Kidney capillary endothelial cell (primary cell): Measurements from ENCODE around the gene PML.

Source experiments
- DNase-seq: peaks from one replicate; pipeline ENCODE4 v3.0.0-alpha.2; 2018; ENCODE audit warnings: low spot score

PML gene, protein sequence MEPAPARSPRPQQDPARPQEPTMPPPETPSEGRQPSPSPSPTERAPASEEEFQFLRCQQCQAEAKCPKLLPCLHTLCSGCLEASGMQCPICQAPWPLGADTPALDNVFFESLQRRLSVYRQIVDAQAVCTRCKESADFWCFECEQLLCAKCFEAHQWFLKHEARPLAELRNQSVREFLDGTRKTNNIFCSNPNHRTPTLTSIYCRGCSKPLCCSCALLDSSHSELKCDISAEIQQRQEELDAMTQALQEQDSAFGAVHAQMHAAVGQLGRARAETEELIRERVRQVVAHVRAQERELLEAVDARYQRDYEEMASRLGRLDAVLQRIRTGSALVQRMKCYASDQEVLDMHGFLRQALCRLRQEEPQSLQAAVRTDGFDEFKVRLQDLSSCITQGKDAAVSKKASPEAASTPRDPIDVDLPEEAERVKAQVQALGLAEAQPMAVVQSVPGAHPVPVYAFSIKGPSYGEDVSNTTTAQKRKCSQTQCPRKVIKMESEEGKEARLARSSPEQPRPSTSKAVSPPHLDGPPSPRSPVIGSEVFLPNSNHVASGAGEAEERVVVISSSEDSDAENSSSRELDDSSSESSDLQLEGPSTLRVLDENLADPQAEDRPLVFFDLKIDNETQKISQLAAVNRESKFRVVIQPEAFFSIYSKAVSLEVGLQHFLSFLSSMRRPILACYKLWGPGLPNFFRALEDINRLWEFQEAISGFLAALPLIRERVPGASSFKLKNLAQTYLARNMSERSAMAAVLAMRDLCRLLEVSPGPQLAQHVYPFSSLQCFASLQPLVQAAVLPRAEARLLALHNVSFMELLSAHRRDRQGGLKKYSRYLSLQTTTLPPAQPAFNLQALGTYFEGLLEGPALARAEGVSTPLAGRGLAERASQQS

DNA sequence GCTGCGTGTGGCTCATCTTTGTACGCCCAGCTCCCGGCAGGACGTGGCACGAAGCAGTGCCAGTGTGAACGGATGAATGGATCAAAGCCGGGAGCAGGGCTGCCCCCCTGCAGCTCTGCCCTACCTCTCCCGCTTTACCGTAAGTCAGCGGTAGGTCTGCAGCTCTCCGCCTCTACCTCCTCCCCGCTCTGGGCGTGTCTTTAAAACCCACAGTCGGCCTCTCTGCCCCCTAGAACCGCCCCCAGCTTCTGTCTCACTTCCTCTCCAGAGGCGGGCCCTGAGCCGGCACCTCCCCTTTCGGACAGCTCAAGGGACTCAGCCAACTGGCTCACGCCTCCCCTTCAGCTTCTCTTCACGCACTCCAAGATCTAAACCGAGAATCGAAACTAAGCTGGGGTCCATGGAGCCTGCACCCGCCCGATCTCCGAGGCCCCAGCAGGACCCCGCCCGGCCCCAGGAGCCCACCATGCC, at the start of gene PML:
TSS of gene PML (plus strand) at position 304 of the 471 bp plus-strand sequence. CDS start at position 401, 97 bp downstream.
- DNase-seq = peak; percentile 93

DNA sequence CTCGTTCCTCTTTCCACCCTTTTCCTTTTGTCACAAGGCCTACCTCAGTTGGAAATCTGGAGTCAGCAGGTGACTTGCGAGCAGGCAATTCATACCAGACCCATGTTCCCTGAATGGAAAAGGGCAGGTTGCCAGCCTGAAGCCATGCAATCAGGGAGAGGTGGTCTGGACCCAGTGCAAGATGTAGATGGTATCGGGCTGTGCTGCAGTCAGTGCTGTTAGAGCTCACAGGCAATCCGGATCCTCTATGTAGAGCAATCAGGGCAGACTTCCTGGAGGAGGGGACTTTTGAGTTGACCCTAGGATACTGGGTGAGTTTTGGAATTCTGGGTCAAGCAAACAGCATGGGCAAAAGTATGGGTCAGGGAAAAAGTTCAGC, 49.4 kb upstream of the PML start:
- no peak for DNase-seq

DNA sequence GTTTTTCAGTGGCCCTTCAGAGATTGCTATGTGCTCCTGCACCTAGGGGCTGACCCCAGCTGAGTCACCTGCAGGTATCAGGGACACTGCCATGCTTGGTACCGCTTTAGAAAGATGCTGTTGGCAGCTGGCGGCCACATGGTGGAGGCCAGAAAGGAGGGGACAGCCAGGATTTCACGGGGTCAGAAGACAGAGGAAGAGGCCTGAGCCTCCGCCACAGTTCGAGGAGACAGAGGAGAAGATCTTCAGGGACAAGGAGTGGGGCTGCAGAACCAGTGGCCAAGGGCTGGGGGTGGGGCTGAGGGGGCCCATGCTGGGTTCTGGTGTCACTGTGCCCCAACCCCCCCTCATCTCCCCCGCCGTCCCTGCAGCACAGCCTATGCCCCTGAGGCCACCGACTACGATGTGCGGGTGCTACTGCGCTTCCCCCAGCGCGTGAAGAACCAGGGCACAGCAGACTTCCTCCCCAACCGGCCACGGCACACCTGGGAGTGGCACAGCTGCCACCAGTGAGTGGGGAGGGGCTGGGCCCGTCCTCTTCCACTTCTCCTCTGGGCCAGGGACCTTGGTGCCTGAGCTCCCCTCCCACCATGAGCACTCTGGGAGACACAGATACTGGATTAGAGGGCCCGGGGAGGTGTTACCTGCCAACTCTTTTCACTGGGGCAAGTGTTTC, 48.3 kb upstream of the PML start:
- no peak for DNase-seq

DNA sequence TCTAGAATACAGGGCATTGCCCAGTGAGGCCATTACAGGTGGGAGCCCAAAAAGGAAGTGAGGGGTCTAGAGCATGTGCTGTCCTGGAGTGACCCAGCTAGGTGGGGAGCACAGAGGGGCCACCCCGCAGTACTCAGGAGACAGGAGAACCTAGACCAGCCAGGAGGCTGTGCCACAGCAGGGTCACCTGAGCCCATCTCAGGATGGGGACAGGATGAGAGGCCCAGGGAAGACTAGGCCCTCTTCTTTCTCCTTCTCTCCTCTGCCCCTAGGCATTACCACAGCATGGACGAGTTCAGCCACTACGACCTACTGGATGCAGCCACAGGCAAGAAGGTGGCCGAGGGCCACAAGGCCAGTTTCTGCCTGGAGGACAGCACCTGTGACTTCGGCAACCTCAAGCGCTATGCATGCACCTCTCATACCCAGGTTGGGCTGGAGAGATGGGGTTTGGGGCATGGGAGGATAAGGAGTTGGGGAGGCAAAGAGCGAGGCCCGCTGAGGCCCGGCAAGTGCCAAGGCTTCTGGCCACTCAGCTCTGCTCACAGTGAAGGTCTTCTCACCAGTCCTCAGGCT, 47.6 kb upstream of the PML start:
- DNase-seq = no peak

DNA sequence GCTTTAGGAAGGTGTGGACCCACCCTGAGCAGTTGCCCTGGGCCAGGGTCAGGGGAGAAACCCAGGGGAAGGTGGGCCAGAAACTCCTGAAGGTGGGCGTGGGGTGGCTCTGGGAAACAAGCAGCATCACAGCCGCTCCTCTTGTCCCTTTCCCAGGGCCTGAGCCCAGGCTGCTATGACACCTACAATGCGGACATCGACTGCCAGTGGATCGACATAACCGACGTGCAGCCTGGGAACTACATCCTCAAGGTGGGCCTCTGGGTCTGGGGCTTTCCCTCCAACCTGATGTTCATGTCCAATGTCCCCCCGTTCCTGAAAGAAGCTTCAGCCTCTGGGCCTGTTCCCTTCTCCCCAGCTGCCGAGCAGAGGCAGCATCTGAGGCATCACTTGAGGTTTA, 46.9 kb upstream of the PML start:
- no peak for DNase-seq

DNA sequence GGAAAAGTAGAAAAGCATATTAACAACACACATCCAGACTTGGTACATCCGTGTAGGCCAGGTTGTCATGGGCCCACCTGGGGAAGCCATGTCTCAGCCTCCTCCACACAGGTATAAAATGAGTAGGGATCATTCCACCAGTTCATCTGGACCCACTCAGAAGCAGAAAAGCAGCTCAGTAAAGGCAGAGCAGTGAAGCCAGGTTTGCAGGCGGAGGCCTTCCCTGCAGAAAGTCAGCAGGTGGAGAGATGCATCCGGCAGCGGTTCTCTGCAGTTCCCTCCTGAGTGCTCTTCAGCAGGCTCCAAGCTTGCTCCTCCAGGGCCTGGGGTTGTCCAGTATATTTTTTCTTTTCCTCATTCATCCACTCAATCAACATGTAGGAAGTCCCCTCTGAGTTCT, 46.1 kb upstream of the PML start:
- DNase-seq = no peak

DNA sequence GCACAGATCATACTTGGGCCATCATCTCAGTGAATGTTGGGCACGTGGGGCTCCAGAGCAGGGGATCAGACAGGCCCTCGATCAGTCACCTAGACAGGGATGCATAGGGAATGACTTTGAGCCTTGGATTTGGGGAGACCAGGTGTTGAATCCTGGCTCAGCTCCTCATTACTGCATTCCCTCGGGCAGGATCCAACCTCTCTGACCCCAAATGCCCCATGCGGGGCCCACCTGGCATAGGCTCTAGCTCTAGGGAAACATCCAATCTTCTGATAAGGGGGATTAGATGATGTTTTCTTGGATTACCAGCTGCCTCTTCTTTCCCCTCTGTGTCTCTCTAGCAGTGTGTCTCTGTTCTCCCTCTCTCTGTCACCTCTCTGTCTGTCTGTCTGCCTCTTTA, 45.5 kb upstream of the PML start:
- no peak for DNase-seq

DNA sequence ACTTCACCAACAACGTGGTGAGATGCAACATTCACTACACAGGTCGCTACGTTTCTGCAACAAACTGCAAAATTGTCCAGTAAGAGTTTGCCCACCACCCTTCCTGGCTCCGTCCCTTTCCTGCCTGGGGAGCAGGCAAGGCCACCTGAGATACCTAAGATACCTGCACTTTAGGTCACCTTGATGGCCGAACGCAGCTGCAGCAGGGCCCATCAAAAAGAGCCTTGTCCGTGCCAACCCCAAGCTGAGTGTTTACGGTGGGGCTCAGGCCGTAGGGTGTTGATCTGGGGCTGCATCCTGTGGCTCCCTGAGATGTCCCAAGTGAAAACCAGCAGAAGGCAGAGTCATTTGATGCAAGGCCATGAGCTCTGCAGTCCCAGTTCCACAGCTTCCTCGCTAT, 45.0 kb upstream of the PML start:
- no peak for DNase-seq

DNA sequence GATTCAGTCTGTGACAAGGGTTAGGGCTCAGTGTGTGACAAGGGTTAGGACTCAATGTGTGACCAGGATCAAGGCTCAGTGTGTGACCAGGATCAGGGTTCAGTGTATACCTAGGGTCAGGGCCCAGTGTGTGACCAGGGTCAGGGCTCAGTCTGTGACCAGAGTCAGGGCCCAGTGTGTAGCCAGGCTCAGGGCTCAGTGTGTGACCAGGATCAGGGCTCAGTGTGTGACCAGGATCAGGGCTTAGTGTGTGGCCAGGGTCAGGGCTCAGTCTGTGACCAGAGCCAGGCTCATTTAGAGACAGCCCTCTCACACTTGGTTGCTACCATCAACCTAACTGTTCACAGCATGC, 44.1 kb upstream of the PML start:
- no peak for DNase-seq

DNA sequence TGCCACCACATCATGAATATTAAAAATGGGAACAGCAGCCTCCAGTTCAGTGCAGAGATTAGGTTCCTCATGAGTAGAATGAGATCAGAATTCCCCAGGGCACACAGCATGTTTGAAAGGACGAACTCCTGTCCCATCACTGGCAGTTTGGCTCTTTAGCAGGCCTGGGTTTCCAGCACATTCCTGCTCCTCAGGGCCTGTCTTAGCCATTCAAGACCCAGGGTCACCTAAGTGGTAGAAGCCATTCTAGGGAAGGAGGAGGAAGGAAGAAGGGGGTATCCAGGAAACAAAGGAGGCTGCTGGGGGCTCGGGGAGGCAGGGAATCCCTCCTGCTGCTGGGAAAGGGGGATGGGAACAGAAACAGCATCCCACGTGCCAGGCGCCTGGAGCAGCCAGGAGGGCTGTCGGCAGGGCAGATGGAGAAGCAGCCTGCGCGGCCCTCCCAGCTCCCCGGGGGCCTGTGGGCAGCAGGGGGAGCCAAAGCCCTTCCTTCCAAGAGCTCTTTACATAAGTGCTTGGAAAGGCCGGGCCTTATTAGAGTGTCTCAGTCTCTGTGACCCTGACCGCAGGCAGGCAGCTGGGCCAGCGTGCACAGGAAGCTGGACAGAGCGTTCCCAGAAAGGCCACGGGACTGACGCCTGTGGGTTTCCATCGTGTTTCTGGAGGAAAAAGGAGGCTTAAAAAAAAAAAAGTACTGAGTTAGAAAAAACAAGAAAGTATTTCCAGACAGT, 43.5 kb upstream of the PML start:
- DNase-seq = peak; percentile 87

DNA sequence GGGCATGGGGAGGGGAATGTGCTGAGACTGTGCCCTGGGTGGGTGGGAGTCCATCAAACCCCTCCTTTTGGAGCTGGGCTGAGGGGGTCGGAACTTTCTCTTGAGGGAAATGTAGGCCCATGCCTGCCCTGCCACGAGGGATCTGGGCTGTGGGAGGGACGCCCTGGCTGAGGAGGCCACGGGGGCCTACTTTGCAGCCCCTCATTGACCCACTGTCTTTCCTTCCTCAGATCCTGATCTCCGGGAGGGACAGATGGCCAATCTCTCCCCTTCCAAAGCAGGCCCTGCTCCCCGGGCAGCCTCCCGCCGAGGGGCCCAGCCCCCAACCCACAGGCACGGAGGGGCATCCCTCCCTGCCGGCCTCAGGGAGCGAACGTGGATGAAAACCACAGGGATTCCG, 42.9 kb upstream of the PML start:
- DNase-seq = no peak

DNA sequence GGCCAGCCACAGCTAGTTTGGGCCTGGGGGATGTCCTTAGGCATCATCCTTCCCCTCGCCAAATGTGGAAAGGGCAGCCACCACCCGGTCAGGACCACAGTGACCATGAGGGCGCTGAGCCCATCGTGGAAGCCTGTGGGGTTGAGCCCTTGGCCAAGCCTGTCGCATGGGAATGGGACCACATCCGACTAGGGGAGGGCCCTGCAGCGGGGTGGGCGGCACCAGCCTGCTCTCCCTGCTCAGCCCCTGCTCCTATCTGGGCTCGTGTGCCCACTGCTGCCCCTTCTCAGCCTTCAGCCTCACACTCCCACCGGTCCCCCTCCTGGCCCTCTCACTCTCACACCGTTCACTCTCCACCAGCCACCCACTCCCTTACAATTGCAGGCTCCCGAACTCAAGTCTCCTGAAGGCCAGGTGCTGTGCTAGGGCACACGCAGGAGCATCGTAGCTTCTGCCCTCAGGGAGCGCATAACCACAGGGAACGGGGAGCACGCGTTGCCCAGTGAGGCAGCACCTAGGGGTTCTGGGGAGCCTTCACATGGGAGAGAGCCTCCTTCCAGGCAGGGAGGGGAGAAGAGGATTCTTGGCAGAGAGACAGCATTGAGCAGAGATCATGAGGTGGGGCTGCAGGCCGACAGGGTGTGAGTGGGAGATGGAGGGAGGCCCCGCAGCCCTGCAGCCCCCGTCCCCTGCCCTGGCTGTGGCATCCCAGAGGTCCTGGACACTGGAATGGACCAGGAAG, 42.2 kb upstream of the PML start:
- no peak for DNase-seq

DNA sequence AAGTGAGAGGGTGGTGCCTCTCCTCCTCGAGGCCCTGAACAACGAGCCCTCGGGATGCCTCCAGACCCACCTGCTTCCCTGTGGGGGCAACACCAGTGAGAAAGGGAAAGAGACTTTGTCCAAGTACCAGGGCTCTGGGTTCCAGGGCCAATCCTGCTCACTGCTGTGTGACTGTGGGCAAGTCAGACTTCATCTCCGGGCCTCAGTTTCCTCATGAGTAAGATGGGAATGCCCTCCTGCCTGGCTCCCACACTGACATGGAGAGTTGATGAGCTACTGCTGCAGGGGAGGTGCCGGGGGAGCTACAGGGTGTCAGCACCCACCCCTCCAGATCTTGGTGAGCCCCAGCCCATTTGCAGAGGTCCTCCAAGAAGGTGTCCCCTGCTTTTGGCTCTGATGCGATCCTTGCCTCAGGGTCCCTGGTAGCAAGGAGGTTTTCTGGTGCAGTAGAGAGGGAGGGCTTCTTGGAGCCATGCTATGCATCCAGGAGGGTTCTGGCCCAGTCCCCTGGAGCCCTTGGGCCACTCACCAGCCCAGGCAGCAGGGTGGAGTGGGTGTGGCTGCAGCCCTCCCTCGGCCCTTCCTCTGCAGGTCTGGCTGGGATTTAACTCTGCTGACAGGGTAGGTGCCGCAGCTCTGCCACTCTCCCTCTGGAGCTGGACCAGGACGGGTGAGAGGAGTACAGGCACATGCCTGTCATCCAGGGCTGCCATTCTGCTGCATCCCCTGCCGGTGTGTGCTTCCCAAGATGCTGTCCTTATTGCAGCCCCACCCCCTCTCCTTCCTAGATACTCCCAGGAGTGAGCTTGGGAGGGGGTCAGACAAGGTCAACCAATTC, 41.4 kb upstream of the PML start:
- DNase-seq = no peak

DNA sequence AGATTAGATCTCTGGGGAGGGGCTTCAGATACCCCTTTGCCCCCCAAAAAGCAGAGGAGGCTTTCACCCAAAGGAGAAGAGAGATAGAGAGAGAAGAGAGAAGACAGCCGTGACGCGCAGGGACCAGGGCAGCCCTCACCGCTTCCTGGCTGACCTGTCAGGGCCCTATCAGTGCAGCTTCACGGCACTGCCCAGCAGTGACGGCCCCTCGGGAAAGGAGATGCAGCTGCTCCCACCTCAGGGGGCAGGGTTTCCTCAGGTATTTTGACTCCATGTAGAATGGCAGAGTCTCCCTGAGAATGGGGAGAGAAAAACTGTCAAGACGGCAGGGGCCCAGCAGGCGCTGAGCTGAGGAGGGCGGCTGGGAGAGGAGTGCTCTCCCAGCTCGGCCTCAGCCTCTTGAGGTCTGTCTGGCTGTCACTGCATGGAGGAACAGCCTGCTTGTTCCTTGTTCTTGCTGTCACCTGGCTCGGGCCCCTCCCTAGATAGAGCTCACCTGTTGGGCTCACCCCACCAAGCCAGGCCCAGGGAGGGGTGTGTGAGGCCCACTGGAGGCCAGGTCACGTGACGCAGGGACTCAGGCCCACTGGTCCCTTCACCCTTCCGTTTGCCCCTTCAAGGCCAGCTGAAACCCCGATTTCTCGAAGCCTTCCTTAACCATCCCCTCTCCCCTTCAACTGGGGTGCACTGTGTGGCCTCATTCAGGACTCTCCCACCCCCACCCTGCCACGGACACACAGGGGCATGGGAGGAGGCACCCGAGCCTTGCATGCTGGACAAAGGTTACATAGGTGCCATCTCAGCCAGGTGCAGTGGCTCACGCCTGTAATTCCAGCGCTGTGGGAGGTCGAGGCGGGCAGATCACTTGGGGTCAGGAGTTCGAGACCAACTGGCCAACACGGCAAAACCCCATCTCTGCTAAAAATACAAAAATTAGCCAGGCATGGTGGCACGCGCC, 40.0 kb upstream of the PML start:
- no peak for DNase-seq

DNA sequence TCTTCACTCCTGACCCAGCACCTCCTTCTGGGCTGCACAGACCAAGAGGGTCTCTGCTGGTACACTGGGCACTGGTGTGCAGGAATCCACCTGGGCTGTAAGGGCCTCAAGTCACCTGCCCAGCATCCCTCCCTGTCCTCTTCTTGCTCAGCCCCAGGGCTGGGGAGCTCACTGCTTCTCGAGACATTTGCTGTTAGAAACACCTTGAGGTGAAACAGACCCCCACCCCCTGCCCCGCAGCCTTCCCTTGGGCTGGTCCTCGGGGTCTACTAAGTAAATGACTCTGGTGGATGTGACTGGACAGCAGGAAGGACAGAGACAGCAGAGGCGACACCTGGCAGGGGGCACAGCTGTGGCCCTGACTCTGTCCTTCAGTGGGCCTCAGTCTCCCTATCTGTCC, 39.2 kb upstream of the PML start:
- DNase-seq = no peak

DNA sequence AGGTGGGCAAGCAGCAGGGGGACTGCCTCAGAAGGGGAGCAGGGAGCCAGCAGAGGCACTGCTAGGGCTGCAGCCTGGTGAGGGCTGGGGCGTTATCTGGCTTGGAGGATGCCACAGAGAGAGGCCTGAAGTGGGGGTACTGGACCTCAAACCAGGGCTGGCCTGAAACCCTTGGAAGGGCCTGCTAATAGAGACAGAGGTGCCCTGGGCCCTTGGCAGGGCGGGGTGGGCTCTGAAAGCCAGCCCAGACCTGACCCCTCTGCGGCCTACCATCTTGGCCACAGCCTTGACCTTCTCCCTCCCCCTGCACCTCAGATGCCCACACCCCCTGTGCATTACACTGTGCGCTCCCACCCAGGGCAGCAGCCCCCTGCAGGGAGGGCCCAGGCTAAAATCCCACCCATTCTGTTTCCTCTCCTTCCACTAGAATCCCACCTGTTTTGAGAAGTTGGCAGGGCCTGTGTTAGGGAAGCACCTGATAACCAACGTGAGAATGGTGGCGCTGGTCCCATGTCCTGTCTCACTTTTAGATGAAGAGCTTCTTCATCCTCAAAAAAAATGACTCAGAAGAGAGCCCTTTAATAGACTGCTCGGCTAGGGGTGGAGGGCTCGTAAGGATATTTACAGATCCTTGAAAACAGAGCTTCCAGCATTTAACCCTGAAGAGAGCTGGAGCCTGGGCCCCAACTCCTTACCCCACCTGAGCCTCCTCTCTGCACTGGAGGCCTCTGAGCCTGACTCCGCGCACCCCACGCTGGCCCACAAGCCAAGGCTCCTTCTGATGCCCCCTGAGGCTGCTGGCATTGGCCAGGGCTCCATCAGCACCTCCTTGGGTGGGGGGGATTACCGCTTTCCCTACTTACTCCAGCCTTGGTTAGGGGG, 38.4 kb upstream of the PML start:
- no peak for DNase-seq

DNA sequence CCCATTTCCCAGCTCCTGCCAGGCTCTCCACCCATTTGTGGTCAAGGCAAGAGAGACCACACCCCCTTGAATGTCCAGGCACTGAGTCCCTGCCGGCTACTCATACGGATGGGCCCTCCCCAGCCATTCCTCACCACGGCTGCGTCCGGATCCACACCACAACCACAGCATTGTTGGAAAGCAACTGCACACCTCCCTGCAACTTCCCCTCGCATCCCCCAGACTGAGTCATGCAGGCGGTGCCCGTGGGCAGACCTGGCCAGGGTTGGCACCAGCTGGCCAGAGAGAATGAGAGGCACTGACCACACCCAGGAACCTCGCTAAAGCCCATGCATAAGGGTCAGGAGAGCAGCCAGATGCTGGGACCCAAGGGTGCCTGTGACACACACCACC, 37.8 kb upstream of the PML start:
- peak; percentile 48 for DNase-seq

DNA sequence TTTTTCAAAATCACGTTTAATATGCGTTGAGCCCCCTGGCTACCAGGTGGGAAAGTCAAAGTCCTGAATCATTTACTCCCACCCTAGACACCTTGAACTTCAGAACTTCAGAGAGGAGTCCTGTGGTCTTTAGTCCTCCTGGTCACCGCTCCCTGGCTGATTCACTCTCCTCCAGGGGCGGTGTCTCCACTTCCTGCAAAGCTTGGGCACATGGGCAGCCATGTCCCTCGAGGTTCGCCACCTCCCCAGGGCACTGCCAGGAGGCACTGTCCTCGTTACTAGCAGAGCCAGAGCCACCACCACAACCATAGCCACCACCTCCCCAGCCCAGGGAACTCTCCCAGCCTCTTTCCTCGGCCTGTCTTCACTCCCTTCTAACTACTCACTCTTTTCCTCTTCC, 37.2 kb upstream of the PML start:
- no peak for DNase-seq
